Activated T-helper 1 cell treated with anti-CD3 and anti-CD28 coated beads, Interleukin-12 subunit alpha, Interleukin-12 subunit beta, Interleukin-2, Interleukin-4 antibody, amounts not matched to agents 30 ng/mL and 10 ng/mL and 1 ng/mL, durations not matched to agents 14 hours and 24 hours and 36 hours (primary cell): ENCODE data around the gene GGACT. TPM values are rescaled to one million over a fixed set of nuclear protein-coding genes. Genes with fewer than 3 reads are reported as not detected.
"Not testable (repeated sequence)": the region's sequence is repeated elsewhere in the genome, so short reads cannot be mapped to it uniquely, and the experiment has no call there.

ENCODE experiments used
- DNase-seq: peaks from one replicate; pipeline ENCODE4 v3.0.0; 2021; ENCODE audit warnings: low spot score
- H3K27ac Mint-ChIP-seq: one replicate; pipeline ENCODE4 v1.8.0; 2021; ENCODE audit warnings: mild to moderate bottlenecking, mixed read lengths
- H3K27me3 Mint-ChIP-seq: one replicate; pipeline ENCODE4 v1.8.0; 2022; ENCODE audit warnings: mild to moderate bottlenecking, moderate library complexity, mixed read lengths; ENCODE audit not compliant: insufficient read depth
- H3K36me3 Mint-ChIP-seq: one replicate; pipeline ENCODE4 v1.8.0; 2021; ENCODE audit warnings: low read depth, mixed read lengths
- H3K4me1 Mint-ChIP-seq: one replicate; pipeline ENCODE4 v1.8.0; 2021; ENCODE audit warnings: low read depth, mixed read lengths
- H3K4me3 Mint-ChIP-seq: one replicate; pipeline ENCODE4 v1.8.0; 2021; ENCODE audit warnings: mild to moderate bottlenecking, moderate library complexity, mixed read lengths
- H3K9me3 Mint-ChIP-seq: one replicate; pipeline ENCODE4 v1.8.0; 2021; ENCODE audit warnings: mixed read lengths
- intact Hi-C: fragments of 100-400 bp; cut with micrococcal nuclease; formaldehyde crosslinking; loops from one replicate; pipeline ENCODE4 v1.15.1; 2024
- total RNA-seq: library from RNA; stranded (reverse); gene quantifications from 2 replicates; pipeline ENCODE4 v1.2.3, GENCODE V29; 2022

The GGACT gene
- total RNA-seq, 1 donor from 2014 or later, result 7.2 TPM

GRCh38 chr13:100530671-100531213, 57.8 kb downstream of the GGACT start:
- no peaks in the 10 kb centered on the region for H3K27me3 Mint-ChIP-seq
- H3K27ac Mint-ChIP-seq, result no peak overlapping the region
- H3K9me3 Mint-ChIP-seq, result no peaks in the 10 kb centered on the region
- no peaks in the 10 kb centered on the region for H3K4me1 Mint-ChIP-seq
- no peak overlapping the region for H3K4me3 Mint-ChIP-seq
- DNase-seq, result no peak
- intact Hi-C loops, result no loop called here
- peaks cover 4% of the 10 kb centered on the region for H3K36me3 Mint-ChIP-seq

GRCh38 chr13:100529666-100530377, 58.8 kb downstream of the GGACT start:
- Mint-ChIP-seq H3K36me3 (peaks cover 4% of the 10 kb centered on the region), H3K27ac (no peak overlapping the region), H3K27me3 (no peaks in the 10 kb centered on the region), H3K9me3 (no peaks in the 10 kb centered on the region), H3K4me1 (no peaks in the 10 kb centered on the region), H3K4me3 (no peak overlapping the region)
- no peak for DNase-seq
- intact Hi-C loops, result no loop called here

- Mint-ChIP-seq H3K36me3 (peaks cover 4% of the 10 kb centered on the region), H3K4me3 (no peak overlapping the region), H3K27me3 (no peaks in the 10 kb centered on the region), H3K27ac (no peak overlapping the region), H3K9me3 (no peaks in the 10 kb centered on the region), H3K4me1 (no peaks in the 10 kb centered on the region)
- intact Hi-C loops, result no loop called here
- no peak for DNase-seq
Measured at GRCh38 chr13:100528820-100529219, 59.8 kb downstream of the GGACT start.

GRCh38 chr13:100528353-100528752, 60.2 kb downstream of the GGACT start:
- no peaks in the 10 kb centered on the region for H3K9me3 Mint-ChIP-seq
- H3K4me1 Mint-ChIP-seq, result no peaks in the 10 kb centered on the region
- DNase-seq, result no peak
- peaks cover 4% of the 10 kb centered on the region for H3K36me3 Mint-ChIP-seq
- intact Hi-C loops, result no loop called here
- H3K27me3 Mint-ChIP-seq, result no peaks in the 10 kb centered on the region
- no peak overlapping the region for H3K4me3 Mint-ChIP-seq
- H3K27ac Mint-ChIP-seq, result no peak overlapping the region

- H3K36me3 Mint-ChIP-seq, result peaks cover 4% of the 10 kb centered on the region
- no peak for DNase-seq
- no peak overlapping the region for H3K27ac Mint-ChIP-seq
- H3K27me3 Mint-ChIP-seq, result no peaks in the 10 kb centered on the region
- intact Hi-C loops, result no loop called here
- H3K4me3 Mint-ChIP-seq, result no peak overlapping the region
- no peaks in the 10 kb centered on the region for H3K4me1 Mint-ChIP-seq
- H3K9me3 Mint-ChIP-seq, result no peaks in the 10 kb centered on the region
Measured at GRCh38 chr13:100527644-100528043, 60.9 kb downstream of the GGACT start.

GRCh38 chr13:100526318-100527000, 62.1 kb downstream of the GGACT start:
- H3K27ac Mint-ChIP-seq, result no peak overlapping the region
- no peak overlapping the region for H3K4me3 Mint-ChIP-seq
- DNase-seq, result no peak
- H3K27me3 Mint-ChIP-seq, result peaks cover 2% of the 10 kb centered on the region
- no peaks in the 10 kb centered on the region for H3K9me3 Mint-ChIP-seq
- peaks cover 4% of the 10 kb centered on the region for H3K36me3 Mint-ChIP-seq
- peaks cover 4% of the 10 kb centered on the region for H3K4me1 Mint-ChIP-seq
- intact Hi-C loops, result no loop called here

GRCh38 chr13:100525453-100526317, 62.9 kb downstream of the GGACT start:
- intact Hi-C loops, result no loop called here
- no peaks in the 10 kb centered on the region for H3K9me3 Mint-ChIP-seq
- peaks cover 3% of the 10 kb centered on the region for H3K27me3 Mint-ChIP-seq
- no peak overlapping the region for H3K4me3 Mint-ChIP-seq
- H3K4me1 Mint-ChIP-seq, result peaks cover 6% of the 10 kb centered on the region
- H3K27ac Mint-ChIP-seq, result no peak overlapping the region
- H3K36me3 Mint-ChIP-seq, result peaks cover 4% of the 10 kb centered on the region
- no peak for DNase-seq

- H3K4me1 Mint-ChIP-seq, result not testable (repeated sequence)
Measured at GRCh38 chr13:100524688-100525087, 63.9 kb downstream of the GGACT start.

GRCh38 chr13:100523981-100524386, 64.6 kb downstream of the GGACT start:
- peaks cover 4% of the 10 kb centered on the region for H3K36me3 Mint-ChIP-seq
- H3K27me3 Mint-ChIP-seq, result peaks cover 3% of the 10 kb centered on the region

More at GRCh38 chr13:100524688-100525087, 63.9 kb downstream of the GGACT start:
- DNase-seq, H3K9me3 Mint-ChIP-seq, H3K4me3 Mint-ChIP-seq, H3K27me3 Mint-ChIP-seq, intact Hi-C loops, H3K27ac Mint-ChIP-seq, H3K36me3 Mint-ChIP-seq: not testable (repeated sequence)

GRCh38 chr13:100523411-100523810, 65.2 kb downstream of the GGACT start:
- DNase-seq, result no peak
- Mint-ChIP-seq H3K9me3 (no peaks in the 10 kb centered on the region), H3K27ac (no peak overlapping the region), H3K27me3 (peaks cover 3% of the 10 kb centered on the region), H3K4me1 (peaks cover 6% of the 10 kb centered on the region), H3K36me3 (peaks cover 2% of the 10 kb centered on the region), H3K4me3 (no peak overlapping the region)
- intact Hi-C loops, result no loop called here

More at GRCh38 chr13:100523981-100524386, 64.6 kb downstream of the GGACT start:
- Mint-ChIP-seq H3K4me3 (no peak overlapping the region), H3K4me1 (peaks cover 6% of the 10 kb centered on the region), H3K27ac (no peak overlapping the region), H3K9me3 (no peaks in the 10 kb centered on the region)
- no peak for DNase-seq
- intact Hi-C loops, result no loop called here

- Mint-ChIP-seq H3K9me3 (no peaks in the 10 kb centered on the region), H3K27ac (no peak overlapping the region), H3K36me3 (no peaks in the 10 kb centered on the region), H3K4me1 (peaks cover 13% of the 10 kb centered on the region), H3K27me3 (peaks cover 3% of the 10 kb centered on the region), H3K4me3 (no peak overlapping the region)
- intact Hi-C loops, result no loop called here
- DNase-seq, result no peak
Measured at GRCh38 chr13:100522618-100523309, 65.8 kb downstream of the GGACT start.

GRCh38 chr13:100521851-100522617, 66.6 kb downstream of the GGACT start:
- H3K36me3 Mint-ChIP-seq, result no peaks in the 10 kb centered on the region
- intact Hi-C loops, result no loop called here
- no peak overlapping the region for H3K27ac Mint-ChIP-seq
- no peaks in the 10 kb centered on the region for H3K9me3 Mint-ChIP-seq
- H3K4me1 Mint-ChIP-seq, result peaks cover 16% of the 10 kb centered on the region
- no peak for DNase-seq
- no peak overlapping the region for H3K4me3 Mint-ChIP-seq
- peaks cover 3% of the 10 kb centered on the region for H3K27me3 Mint-ChIP-seq
